Subcutaneous adipose tissue (tissue), 4 donors: ENCODE results near the gene TBX3. TPM values are rescaled to one million over a fixed set of nuclear protein-coding genes. Genes with fewer than 3 reads are reported as not detected.

ENCODE experiments used
- total RNA-seq, 4 donors: library from RNA; depleted of rRNA; stranded (reverse); fragments of >200 nt; gene quantifications; one replicate each; pipeline ENCODE4 v1.1.0, GENCODE V29; 2016
- TF ChIP-seq, protein P1 (sequence below): fragments of 450-650 bp; IDR thresholded peaks from one replicate; pipeline ENCODE4 v1.5.1; 2016; ENCODE audit warnings: low read depth, mild to moderate bottlenecking, control low read depth, antibody characterized with exemption, moderate library complexity

TBX3 gene
- 10 to 100 TPM in 3 of 4 donors, 1 to 10 TPM in 1; 8.2 to 34.1 (median 23.2) TPM for total RNA-seq

- TF ChIP-seq, protein P1, sequence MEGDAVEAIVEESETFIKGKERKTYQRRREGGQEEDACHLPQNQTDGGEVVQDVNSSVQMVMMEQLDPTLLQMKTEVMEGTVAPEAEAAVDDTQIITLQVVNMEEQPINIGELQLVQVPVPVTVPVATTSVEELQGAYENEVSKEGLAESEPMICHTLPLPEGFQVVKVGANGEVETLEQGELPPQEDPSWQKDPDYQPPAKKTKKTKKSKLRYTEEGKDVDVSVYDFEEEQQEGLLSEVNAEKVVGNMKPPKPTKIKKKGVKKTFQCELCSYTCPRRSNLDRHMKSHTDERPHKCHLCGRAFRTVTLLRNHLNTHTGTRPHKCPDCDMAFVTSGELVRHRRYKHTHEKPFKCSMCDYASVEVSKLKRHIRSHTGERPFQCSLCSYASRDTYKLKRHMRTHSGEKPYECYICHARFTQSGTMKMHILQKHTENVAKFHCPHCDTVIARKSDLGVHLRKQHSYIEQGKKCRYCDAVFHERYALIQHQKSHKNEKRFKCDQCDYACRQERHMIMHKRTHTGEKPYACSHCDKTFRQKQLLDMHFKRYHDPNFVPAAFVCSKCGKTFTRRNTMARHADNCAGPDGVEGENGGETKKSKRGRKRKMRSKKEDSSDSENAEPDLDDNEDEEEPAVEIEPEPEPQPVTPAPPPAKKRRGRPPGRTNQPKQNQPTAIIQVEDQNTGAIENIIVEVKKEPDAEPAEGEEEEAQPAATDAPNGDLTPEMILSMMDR: no peak
Measured at GRCh38 chr12:114684098-114684869, at the start of gene TBX3. TBX3 (minus strand) TSS chr12:114684175; CDS start chr12:114683200, 975 bp downstream.

- TF ChIP-seq, protein P1: no peak
Measured at GRCh38 chr12:114732426-114733030, 48.6 kb upstream of the TBX3 start.

GRCh38 chr12:114729731-114730130 lies 45.8 kb upstream of the TBX3 start:
- TF ChIP-seq, protein P1: no peak

- TF ChIP-seq, protein P1: no peak
Measured at GRCh38 chr12:114726092-114726710, 42.2 kb upstream of the TBX3 start.

- TF ChIP-seq, protein P1: no peak
Measured at GRCh38 chr12:114721266-114721665, 37.3 kb upstream of the TBX3 start.

DNA sequence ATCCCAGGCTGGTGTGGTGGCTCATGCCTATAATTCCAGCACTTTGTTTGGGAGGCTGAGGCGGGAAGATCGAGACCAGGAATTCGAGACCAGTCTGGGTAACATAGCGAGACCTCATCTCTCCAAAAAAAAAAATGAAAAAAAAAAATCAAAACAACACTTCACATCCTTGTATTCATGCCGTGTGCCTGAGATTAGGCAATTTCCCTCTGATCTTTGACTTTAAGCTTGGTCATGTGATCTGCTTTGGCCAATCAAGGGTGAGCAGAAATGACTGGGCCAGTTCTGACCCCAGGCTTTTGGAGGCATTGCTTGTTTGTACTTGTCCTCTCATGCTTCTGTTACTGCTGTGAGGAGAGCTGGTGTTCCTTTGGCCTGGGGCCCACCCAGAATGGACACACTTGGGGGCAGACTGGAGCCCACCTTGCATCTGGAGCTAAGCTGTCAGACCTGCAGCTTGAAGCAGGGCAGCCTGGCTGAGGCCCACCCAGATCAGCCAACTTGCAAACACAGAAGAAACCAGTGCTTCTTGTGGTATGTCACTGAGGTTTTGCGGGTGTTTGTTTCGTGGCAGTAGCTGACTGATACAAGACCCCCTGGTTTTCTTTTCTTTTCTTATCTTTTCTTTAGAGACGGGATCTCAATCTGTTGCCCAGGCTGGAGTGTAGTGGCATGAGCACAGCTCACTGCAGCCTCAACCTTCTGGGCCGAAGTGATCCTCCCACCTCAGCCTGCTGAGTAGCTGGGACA lies 29.7 kb upstream of the TBX3 start:
- TF ChIP-seq, protein P1: no peak
